Lung (tissue), 13 donors: ENCODE measurements around the gene STX7. TPM values are rescaled to one million over a fixed set of nuclear protein-coding genes. Genes with fewer than 3 reads are reported as not detected.

Source experiments
- ATAC-seq: fragments of 200-7000 bp; cut with Tn5 transposase; one replicate; pipeline ENCODE4 v1.9.1; 2020; ENCODE audit warnings: moderate number of reproducible peaks; ENCODE audit not compliant: insufficient read depth, low FRiP score
- DNase-seq, 3 donors: peaks; one replicate each; pipeline ENCODE4 v3.0.0-alpha.2; 2013 to 2017
- H3K27ac ChIP-seq, 2 donors: one replicate each; pipeline ENCODE4 v1.5.1; 2013; ENCODE audit warnings: mild to moderate bottlenecking in 2 of 2, moderate library complexity in 2 of 2, control low read depth in 1 of 2, inconsistent platforms in 1 of 2, low read depth in 1 of 2, low read length in 1 of 2
- H3K27me3 ChIP-seq, 3 donors: one replicate each; pipeline ENCODE4 v1.5.1; 2013; ENCODE audit warnings: low read length in 2 of 3; ENCODE audit not compliant: control insufficient read depth in 3 of 3, insufficient read depth in 3 of 3
- H3K36me3 ChIP-seq, 4 donors: one replicate each; pipeline ENCODE4 v1.5.1; 2013; ENCODE audit warnings: low read length in 4 of 4, mild to moderate bottlenecking in 1 of 4, moderate library complexity in 1 of 4; ENCODE audit not compliant: control insufficient read depth in 4 of 4, insufficient read depth in 4 of 4
- H3K4me1 ChIP-seq, 5 donors: one replicate each; pipeline ENCODE4 v1.5.1; 2013; ENCODE audit warnings: low read length in 5 of 5, mild to moderate bottlenecking in 2 of 5, moderate library complexity in 1 of 5; ENCODE audit not compliant: control insufficient read depth in 5 of 5, insufficient read depth in 5 of 5
- H3K4me3 ChIP-seq: one replicate; pipeline ENCODE4 v1.5.1; 2013; ENCODE audit warnings: mild to moderate bottlenecking, control low read depth, moderate library complexity
- H3K9ac ChIP-seq, 2 donors: one replicate each; pipeline ENCODE4 v1.5.1; 2013; ENCODE audit warnings: low read length in 2 of 2, control low read depth in 1 of 2; ENCODE audit not compliant: insufficient read depth in 1 of 2
- H3K9me3 ChIP-seq, 4 donors: one replicate each; pipeline ENCODE4 v1.5.1; 2013; ENCODE audit warnings: low read length in 3 of 4, mild to moderate bottlenecking in 1 of 4, moderate library complexity in 1 of 4; ENCODE audit not compliant: control insufficient read depth in 4 of 4, insufficient read depth in 3 of 4
- CTCF ChIP-seq: IDR thresholded peaks from 2 replicates; pipeline ENCODE4 v1.5.1; 2012; ENCODE audit warnings: mild to moderate bottlenecking; ENCODE audit errors: control extremely low read depth, extremely low read depth
- WGBS, 2 donors: extraction: QIAGEN DNeasy Blood & Tissue Kit; methylation state at CpG; one replicate each; pipeline ENCODE4 v1.1.7; 2013; 5-methylcytosine and 5-hydroxymethylcytosine counted together
- polyA plus RNA-seq, 2 donors: library from polyadenylated mRNA; stranded (reverse); fragments of 200-250 nt; gene quantifications; one replicate each; pipeline ENCODE4 v1.2.1, GENCODE V29; 2013
- small RNA-seq: library from RNA; depleted of rRNA; stranded (forward); fragments of <200 nt; gene quantifications from one replicate; pipeline ENCODE3, GENCODE V24; 2014; ENCODE audit warnings: low replicate concordance
- total RNA-seq, 2 donors: library from RNA; depleted of rRNA in 1 of 2; stranded (reverse); fragments of >200 nt in 1 of 2; gene quantifications; one replicate each; pipeline ENCODE4 v1.2.1, GENCODE V29; 2014 to 2021
- donor health status: control.
- donor health status: control.
- donor health status: Bipolar disorder and iron deficiency.
- donor health status: healthy.
- donor health status: DM: yes; HTN: yes; CAD: no.

Gene STX7
- total and polyA plus RNA-seq, 4 donors = 14.8 to 84.8 (median 50.2) TPM

GRCh38 chr6:132399376-132400074 is 113.4 kb downstream of the STX7 start:
- Histone ChIP-seq H3K36me3 (no peaks in the 10 kb centered on the region), H3K9ac (peak overlapping the region in 1 of 2 donors; percentile 79)

More at GRCh38 chr6:132399376-132400074, 113.4 kb downstream of the STX7 start:
- H3K27me3 ChIP-seq = peaks cover 0 to 15% (median 4%) of the 10 kb centered on the region in 3 donors
- no peak overlapping the region for H3K4me3 ChIP-seq
- H3K27ac ChIP-seq = no peak overlapping the region
- TF ChIP-seq CTCF = no peak
- peaks cover 0 to 8% (median 4%) of the 10 kb centered on the region in 4 donors for H3K9me3 ChIP-seq
- no peak for ATAC-seq
- DNase-seq = peak in 1 of 3 donors; percentile 46
- WGBS, 2 donors = 68 to 84% methylated on average over 4 of the region's 4 CpGs
- peaks cover 0 to 17% (median 4%) of the 10 kb centered on the region in 5 donors for H3K4me1 ChIP-seq

Small RNA genes within 50 kb of the gene (small RNA-seq; reads per million reads assigned to genes)
- gene TAAR7P = not detected

Other genes with a start within 250 kb of the STX7 start
- 10 to 100 TPM; 30.8 to 37.5 TPM for gene MOXD1, start 111.6 kb downstream of the STX7 start, total RNA-seq
- gene MOXD1, start 111.6 kb downstream of the STX7 start, polyA plus RNA-seq = 1 to 10 TPM; 4.5 to 4.6 TPM
- not detected for gene TAAR9, start 25.2 kb upstream of the STX7 start, total RNA-seq
- not detected for gene TAAR9, start 25.2 kb upstream of the STX7 start, polyA plus RNA-seq
- gene TAAR8, start 39.6 kb upstream of the STX7 start, total RNA-seq = not detected
- gene TAAR8, start 39.6 kb upstream of the STX7 start, polyA plus RNA-seq = not detected
- not detected for gene TAAR6, start 57.2 kb upstream of the STX7 start, total RNA-seq
- not detected for gene TAAR6, start 57.2 kb upstream of the STX7 start, polyA plus RNA-seq
- not detected for gene TAAR5, start 76.6 kb upstream of the STX7 start, total RNA-seq
- gene TAAR5, start 76.6 kb upstream of the STX7 start, polyA plus RNA-seq = not detected
- gene TAAR2, start 111.2 kb upstream of the STX7 start, total RNA-seq = not detected
- gene TAAR2, start 111.2 kb upstream of the STX7 start, polyA plus RNA-seq = not detected
- not detected for gene TAAR1, start 146.1 kb upstream of the STX7 start, total RNA-seq
- under 1 TPM in 1 of 2 donors, not detected in 1; 0.06 TPM for gene TAAR1, start 146.1 kb upstream of the STX7 start, polyA plus RNA-seq
- 1 to 10 TPM; 3.1 to 3.5 TPM for gene VNN1, start 200.9 kb upstream of the STX7 start, total RNA-seq
- gene VNN1, start 200.9 kb upstream of the STX7 start, polyA plus RNA-seq = 10 to 100 TPM in 1 of 2 donors, 1 to 10 TPM in 1; 2.2 to 64.9 TPM
- 10 to 100 TPM; 10.3 to 34.0 TPM for gene VNN2, start 244.8 kb upstream of the STX7 start, total RNA-seq
- 10 to 100 TPM in 1 of 2 donors, 1 to 10 TPM in 1; 2.8 to 59.8 TPM for gene VNN2, start 244.8 kb upstream of the STX7 start, polyA plus RNA-seq